Transverse colon (tissue), 4 donors: ENCODE data around the gene SPTBN1. TPM values are rescaled to one million over a fixed set of nuclear protein-coding genes. Genes with fewer than 3 reads are reported as not detected.

Experiments
- DNase-seq: peaks from one replicate; pipeline ENCODE4 v3.0.0-alpha.2; 2019
- H3K27ac ChIP-seq, 4 donors: fragments of 200-600 bp; sonication (generic); 2 replicates each; pipeline ENCODE4 v1.5.1; 2016 to 2018; ENCODE audit warnings: inconsistent platforms in 4 of 4
- H3K27me3 ChIP-seq: fragments of 200-600 bp; sonication (generic); 2 replicates; pipeline ENCODE4 v1.5.1; 2017; ENCODE audit warnings: inconsistent platforms
- H3K36me3 ChIP-seq, 4 donors: fragments of 200-600 bp; sonication (generic); 2 replicates each; pipeline ENCODE4 v1.5.1; 2017 to 2019; ENCODE audit warnings: inconsistent platforms in 4 of 4
- H3K4me1 ChIP-seq, 4 donors: fragments of 200-600 bp; sonication (generic); 2 replicates each; pipeline ENCODE4 v1.5.1; 2017 to 2020; ENCODE audit warnings: inconsistent platforms in 4 of 4
- H3K4me3 ChIP-seq, 4 donors: fragments of 200-600 bp; sonication (generic); 1 replicate in 1 of 4; 2 replicates in 3 of 4; pipeline versions ENCODE4 v1.5.1 to v1.6.1; 2017 to 2019; ENCODE audit warnings: inconsistent platforms in 4 of 4
- H3K9me3 ChIP-seq, 2 donors: fragments of 200-600 bp; sonication (generic); 2 replicates each; pipeline ENCODE4 v1.5.1; 2017 to 2019; ENCODE audit warnings: inconsistent platforms in 2 of 2
- CTCF ChIP-seq, 5 experiments: fragments of 200-600 bp in 3 of 5; fragments of 450-650 bp in 2 of 5; sonication (generic) in 3 of 5; IDR thresholded peaks; 1 replicate in 2 of 5; 2 replicates in 3 of 5; pipeline ENCODE4 v1.5.1; 2016 to 2017; ENCODE audit warnings: antibody characterized with exemption in 5 of 5, inconsistent platforms in 3 of 5, mild to moderate bottlenecking in 2 of 5, moderate library complexity in 1 of 5
- EP300 ChIP-seq: sonication (generic); formaldehyde crosslinking; IDR thresholded peaks from one replicate; pipeline ENCODE4 v1.6.1; 2017; ENCODE audit warnings: antibody characterized with exemption, low read depth
- POLR2A ChIP-seq: fragments of 450-650 bp; IDR thresholded peaks from one replicate; pipeline ENCODE4 v1.6.1; 2016; ENCODE audit warnings: antibody characterized with exemption, mild to moderate bottlenecking, moderate library complexity
- POLR2AphosphoS5 ChIP-seq, 3 donors: sonication (generic); formaldehyde crosslinking; IDR thresholded peaks; one replicate each; pipeline ENCODE4 v1.6.1; 2016; ENCODE audit warnings: antibody characterized with exemption in 3 of 3
- WGBS, 2 donors: methylation state at CpG; one replicate each; pipeline ENCODE4 v1.1.5; 2018; ENCODE audit warnings: low coverage in 1 of 2; 5-methylcytosine and 5-hydroxymethylcytosine counted together
- in situ Hi-C, 4 donors: fragments of 200-750 bp; cut with MboI; loops; one replicate each; pipeline versions ENCODE4 v1.15.0 to v1.15.1; 2017; ENCODE audit warnings: low sequenced_read_pairs in 3 of 4, low pct_ligation_motif_present in 1 of 4, low pct_unique_long_range_greater_than_20kb in 1 of 4
- intact Hi-C: fragments of 100-400 bp; cut with DNase I; formaldehyde crosslinking; loops from one replicate; pipeline ENCODE4 v1.15.1; 2023; ENCODE audit warnings: low total_unique reads
- total RNA-seq, 4 donors: library from RNA; depleted of rRNA; stranded (reverse); fragments of >200 nt; gene quantifications; one replicate each; pipeline ENCODE4 v1.1.0, GENCODE V29; 2016

SPTBN1 gene
- total RNA-seq, 4 donors from 2014 or later, result 269 to 301 (median 285) TPM

GRCh38 chr2:54478899-54479298 lies 22.8 kb downstream of the SPTBN1 start:
- WGBS, 2 donors, result 77 to 79% methylated on average over 1 of the region's 1 CpG
- Histone ChIP-seq H3K27me3 (no peaks in the 10 kb centered on the region), H3K9me3 (no peaks in the 10 kb centered on the region), H3K36me3 (no peaks in the 10 kb centered on the region), H3K4me3 (no peak overlapping the region), H3K27ac (peak overlapping the region in 3 of 4 donors; percentile 40 to 68 (median 44)), H3K4me1 (peaks cover 19 to 63% (median 26%) of the 10 kb centered on the region in 4 donors)
- TF ChIP-seq EP300 (no peak), POLR2A (no peak), CTCF (IDR thresholded peaks at IDR 0.05) (no peak), POLR2AphosphoS5 (IDR thresholded peaks at IDR 0.05) (no peak)
- intact Hi-C loops (no loop called here), in situ Hi-C loops (no loop called here)
- DNase-seq, result no peak

- in situ Hi-C loops (no loop called here), intact Hi-C loops (no loop called here)
- no peak for DNase-seq
- Histone ChIP-seq H3K27me3 (no peaks in the 10 kb centered on the region), H3K4me3 (no peak overlapping the region), H3K4me1 (peaks cover 19 to 68% (median 28%) of the 10 kb centered on the region in 4 donors), H3K9me3 (no peaks in the 10 kb centered on the region), H3K36me3 (no peaks in the 10 kb centered on the region), H3K27ac (peak overlapping the region; percentile 8 to 68 (median 44))
- peak; percentile 67 to 91 (median 91) for TF ChIP-seq POLR2AphosphoS5 (IDR thresholded peaks at IDR 0.05)
- TF ChIP-seq POLR2A, result no peak
- TF ChIP-seq EP300, result peak; percentile 72
- WGBS, 2 donors, result 85 to 88% methylated on average over 2 of the region's 2 CpGs
Observed at GRCh38 chr2:54479424-54479823, 23.3 kb downstream of the SPTBN1 start.

- Histone ChIP-seq H3K27ac (peak overlapping the region; percentile 8 to 68 (median 36)), H3K27me3 (no peaks in the 10 kb centered on the region), H3K4me1 (peaks cover 19 to 68% (median 28%) of the 10 kb centered on the region in 4 donors), H3K36me3 (no peaks in the 10 kb centered on the region), H3K4me3 (no peak overlapping the region), H3K9me3 (no peaks in the 10 kb centered on the region)
- in situ Hi-C loops (no loop called here), intact Hi-C loops (no loop called here)
- 73 to 77% methylated on average over 1 to 2 of the region's 2 CpGs for WGBS, 2 donors
- no peak for TF ChIP-seq POLR2AphosphoS5 (IDR thresholded peaks at IDR 0.05)
- DNase-seq, result no peak
Observed at GRCh38 chr2:54480025-54480424, 23.9 kb downstream of the SPTBN1 start.

GRCh38 chr2:54481686-54482085 lies 25.6 kb downstream of the SPTBN1 start:
- TF ChIP-seq POLR2AphosphoS5 (IDR thresholded peaks at IDR 0.05) (peak in 1 of 3 donors; percentile 20), CTCF (IDR thresholded peaks at IDR 0.05) (no peak), POLR2A (no peak), EP300 (no peak)
- H3K36me3 ChIP-seq, result no peaks in the 10 kb centered on the region
- H3K27ac ChIP-seq, result peak overlapping the region in 2 of 4 donors; percentile 53 to 68
- 63 to 70% methylated on average over 3 of the region's 3 CpGs for WGBS, 2 donors
- no peaks in the 10 kb centered on the region for H3K9me3 ChIP-seq
- in situ Hi-C loops, result no loop called here
- no peaks in the 10 kb centered on the region for H3K27me3 ChIP-seq
- no peak overlapping the region for H3K4me3 ChIP-seq
- peaks cover 19 to 65% (median 24%) of the 10 kb centered on the region in 4 donors for H3K4me1 ChIP-seq
- intact Hi-C loops, result no loop called here
- DNase-seq, result no peak

GRCh38 chr2:54482715-54483114 lies 26.6 kb downstream of the SPTBN1 start:
- H3K4me1 ChIP-seq, result peaks cover 9 to 55% (median 18%) of the 10 kb centered on the region in 4 donors
- H3K27ac ChIP-seq, result peak overlapping the region; percentile 36 to 68 (median 45)
- TF ChIP-seq POLR2A (no peak), POLR2AphosphoS5 (IDR thresholded peaks at IDR 0.05) (no peak), EP300 (no peak), CTCF (IDR thresholded peaks at IDR 0.05) (no peak)
- intact Hi-C loops, result no loop called here
- H3K4me3 ChIP-seq, result no peak overlapping the region
- WGBS, 2 donors, result 17 to 42% methylated on average over 1 to 5 of the region's 5 CpGs
- H3K9me3 ChIP-seq, result no peaks in the 10 kb centered on the region
- in situ Hi-C loops, result no loop called here
- DNase-seq, result peak; percentile 17
- no peaks in the 10 kb centered on the region for H3K36me3 ChIP-seq
- no peaks in the 10 kb centered on the region for H3K27me3 ChIP-seq
